ENCODE data around the gene AP2A1. TPM values are rescaled to one million over a fixed set of nuclear protein-coding genes. Genes with fewer than 3 reads are reported as not detected.

Gene AP2A1
- total and polyA plus RNA-seq, 9 of the 15 experiments (the other 6 are each of a cell fraction or from before 2014, with no cell fraction given), result 0.55 to 150 (median 31.9) TPM

- TF ChIP-seq CHD7 (IDR thresholded peaks at IDR 0.05; ENCODE audit: low read depth, low read length) (no peak), PHB (CRISPR knock-in tag; IDR thresholded peaks at IDR 0.05) (no peak), CREB3L1 (IDR thresholded peaks at IDR 0.05; ENCODE audit: borderline replicate concordance, low read depth) (no peak), NR1H2 (CRISPR knock-in tag; IDR thresholded peaks at IDR 0.05) (no peak), HOXB6 (CRISPR knock-in tag; IDR thresholded peaks at IDR 0.05; ENCODE audit: borderline replicate concordance) (no peak), HMGN3 (IDR thresholded peaks at IDR 0.05; ENCODE audit: borderline replicate concordance, extremely low read depth, insufficient read length, low read depth, low read length) (peak; percentile 52), CHD4 (IDR thresholded peaks at IDR 0.05; ENCODE audit: insufficient read depth, insufficient replicate concordance, low read depth, low read length, poor library complexity, severe bottlenecking) (no peak), ZFX (CRISPR knock-in tag; IDR thresholded peaks at IDR 0.05) (peak; percentile 54), GTF2A2 (tag; IDR thresholded peaks at IDR 0.05) (no peak)
Observed at GRCh38 chr19:49812997-49813861, 46.4 kb downstream of the AP2A1 start, which contains the start of gene FUZ (continued).
